GM21825 (cell line): ENCODE results near the gene CRYBG1.
"Not testable (repeated sequence)": the region's sequence is repeated elsewhere in the genome, so short reads cannot be mapped to it uniquely, and the experiment has no call there.

Source experiments
- ATAC-seq: cut with Tn5 transposase; IDR thresholded peaks from one replicate; pipeline ENCODE4 v1.9.1; 2021; ENCODE audit warnings: mild to moderate bottlenecking, moderate library complexity; ENCODE audit not compliant: unreplicated experiment

CRYBG1 gene

DNA sequence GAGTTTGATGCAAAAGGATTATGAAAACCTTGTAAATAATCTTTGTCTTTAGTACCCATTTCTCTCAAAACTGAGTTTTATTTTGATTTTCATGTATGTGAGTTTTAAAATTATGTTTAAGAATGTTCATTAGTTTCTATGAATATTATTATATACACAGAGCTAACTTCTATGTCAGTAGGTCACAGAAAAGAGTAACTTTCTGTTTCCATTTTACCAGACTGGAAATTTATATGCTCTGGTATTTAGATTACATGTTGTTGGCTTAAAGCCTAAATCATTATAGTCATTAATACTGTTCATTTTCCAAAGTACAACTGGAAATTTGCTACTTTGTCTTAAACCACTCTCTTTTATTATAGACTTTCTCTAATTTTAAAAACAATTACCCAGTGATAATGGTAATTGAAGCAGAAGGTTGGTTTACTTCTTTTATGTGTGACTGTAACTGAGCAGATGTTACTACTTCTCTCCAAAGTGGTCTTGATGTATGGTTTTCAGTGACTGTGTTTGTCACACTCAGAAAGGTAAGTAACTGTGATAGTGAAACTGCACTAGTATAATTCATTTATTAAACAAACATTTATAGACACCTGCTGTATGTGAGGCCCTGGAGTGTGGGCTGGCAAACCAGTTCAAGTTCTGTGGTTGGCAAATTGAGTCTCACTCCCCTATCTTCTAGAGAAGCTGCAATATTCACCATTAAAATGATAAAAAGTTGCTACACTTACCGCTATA is 13.2 kb downstream of the CRYBG1 start:
- ATAC-seq, result no peak

DNA sequence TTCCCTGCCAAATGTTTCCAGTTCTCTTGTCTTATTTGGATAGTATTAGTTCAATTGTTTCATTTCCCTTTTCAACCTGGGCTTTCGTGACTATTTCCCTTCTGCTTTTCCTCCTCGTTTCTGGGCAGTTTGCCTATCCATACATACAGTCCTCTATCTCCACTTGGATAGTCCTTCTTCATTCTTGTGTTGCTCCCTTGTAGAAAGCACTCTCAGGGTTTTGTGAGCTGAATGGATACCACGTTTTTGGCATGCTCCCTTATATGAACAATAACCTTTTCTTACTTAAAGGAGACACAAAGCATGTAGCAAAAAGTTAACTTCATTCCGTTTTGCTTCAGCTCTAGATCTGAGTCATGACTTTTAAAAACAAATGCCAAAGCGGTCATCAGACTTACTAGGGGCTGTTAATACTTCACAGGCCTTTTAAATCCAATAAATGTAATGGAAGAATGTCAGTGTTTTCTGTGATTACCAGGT is 16.6 kb downstream of the CRYBG1 start:
- ATAC-seq, result no peak

DNA sequence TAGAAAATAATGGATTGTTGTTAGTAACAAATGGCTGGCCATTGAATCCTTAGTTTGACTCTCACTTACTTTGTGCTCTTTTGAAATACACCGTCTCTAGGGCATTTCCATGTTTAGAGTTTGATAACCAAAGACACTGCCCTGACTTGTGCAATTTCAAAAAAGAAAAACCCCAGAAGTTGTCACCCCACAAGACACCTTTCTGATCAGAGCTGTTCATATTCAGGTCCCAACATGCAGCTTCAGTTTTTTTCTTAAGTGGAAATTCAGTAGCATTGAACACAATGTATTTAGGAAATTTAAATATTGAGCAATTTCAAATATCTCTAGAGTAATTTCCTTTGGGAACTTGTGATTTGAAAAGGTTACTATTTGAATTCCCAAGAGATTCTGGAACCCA is 19.4 kb downstream of the CRYBG1 start:
- ATAC-seq, result no peak

DNA sequence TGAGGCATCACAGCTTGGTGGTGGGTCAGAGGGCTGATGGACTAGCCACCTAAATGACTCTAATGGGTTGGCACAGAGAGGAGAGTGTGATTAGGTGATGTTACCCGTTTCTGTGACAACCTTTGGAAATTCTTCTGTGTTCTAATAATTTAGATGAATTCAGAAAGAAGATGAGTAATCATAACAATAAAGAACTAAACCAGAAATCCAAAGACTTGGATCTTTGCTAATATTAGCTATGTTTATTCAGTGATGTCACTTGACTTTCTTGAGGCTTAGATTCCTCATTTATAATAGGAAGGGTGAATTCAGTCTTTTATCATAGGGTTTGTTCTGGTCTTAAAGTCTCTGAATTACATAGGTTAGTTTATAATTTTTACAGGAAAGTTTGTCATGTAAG is 19.9 kb downstream of the CRYBG1 start:
- no peak for ATAC-seq

DNA sequence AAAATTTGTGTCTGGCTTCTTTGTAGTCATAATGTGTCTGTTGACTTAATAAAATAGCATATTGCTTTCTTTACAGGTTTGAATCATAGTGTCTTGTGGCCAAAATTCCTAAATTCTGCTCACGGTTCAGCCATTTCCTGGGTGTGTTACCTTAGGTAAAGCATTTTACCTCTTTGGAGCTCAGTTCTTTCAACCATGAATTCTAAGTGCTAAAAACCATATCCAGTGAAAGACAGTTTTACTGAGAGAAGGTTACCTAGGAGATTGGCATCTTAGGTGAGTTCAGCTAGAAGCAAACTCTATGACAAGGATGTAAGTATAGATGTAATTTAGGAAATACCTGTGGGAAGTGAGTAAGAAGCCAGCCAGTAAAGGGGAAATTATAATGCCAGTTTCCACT is 20.7 kb downstream of the CRYBG1 start:
- no peak for ATAC-seq

DNA sequence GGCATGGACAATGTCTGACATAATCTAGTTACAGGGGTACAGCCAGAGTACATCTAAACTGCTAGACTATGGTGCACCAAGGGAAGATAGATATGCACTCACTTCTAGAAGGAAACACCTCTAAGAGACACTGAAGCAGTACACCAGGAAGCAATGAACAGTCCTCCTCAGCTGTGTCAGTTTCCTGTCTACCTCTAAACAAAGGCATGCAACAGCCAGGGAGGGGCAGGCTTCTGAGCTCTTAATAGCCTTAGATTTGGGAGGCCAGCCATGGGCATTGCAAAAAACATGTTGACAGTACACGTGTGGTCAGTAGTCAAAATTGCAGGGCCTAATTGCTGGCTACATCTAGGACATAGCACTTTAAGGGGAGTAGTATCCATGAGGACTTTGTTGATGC is 21.4 kb downstream of the CRYBG1 start:
- ATAC-seq, result no peak

DNA sequence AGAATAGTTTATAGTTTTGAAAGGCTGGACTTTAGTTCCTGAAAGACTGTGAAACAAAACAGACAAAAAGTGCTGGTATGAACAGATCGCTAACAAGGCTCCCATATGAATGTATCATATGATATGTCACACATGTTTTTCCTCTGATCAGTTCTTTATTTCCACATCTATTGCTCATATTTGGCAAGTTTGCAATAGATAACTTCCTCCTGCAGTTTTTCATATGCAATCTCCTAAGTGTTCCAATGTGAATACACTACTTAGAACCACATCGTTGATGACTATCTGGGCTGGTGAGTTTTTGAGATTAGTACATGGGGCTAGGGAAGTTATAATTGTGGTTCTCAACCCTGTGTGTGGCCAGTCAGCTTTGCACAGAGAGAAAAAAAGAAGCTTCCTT is 23.1 kb downstream of the CRYBG1 start:
- no peak for ATAC-seq

DNA sequence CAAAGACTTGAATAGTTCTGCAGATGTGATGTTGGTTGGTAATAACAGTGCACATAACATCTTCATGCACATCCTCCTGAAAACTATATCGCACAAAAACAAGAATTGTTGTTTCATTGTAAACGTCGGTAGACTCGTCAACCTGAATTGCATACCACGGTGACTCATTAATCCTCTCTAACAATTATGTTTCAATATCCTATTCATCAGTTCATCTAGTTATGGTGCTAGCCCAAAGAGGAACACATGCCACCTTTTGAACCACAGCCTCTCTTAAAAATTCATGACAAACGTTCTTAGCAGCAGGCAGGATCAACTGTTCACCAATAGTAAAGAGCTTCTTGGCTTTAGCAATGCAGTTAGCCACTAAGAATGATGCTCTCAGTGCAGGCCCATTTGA is 25.0 kb downstream of the CRYBG1 start:
- no peak for ATAC-seq

DNA sequence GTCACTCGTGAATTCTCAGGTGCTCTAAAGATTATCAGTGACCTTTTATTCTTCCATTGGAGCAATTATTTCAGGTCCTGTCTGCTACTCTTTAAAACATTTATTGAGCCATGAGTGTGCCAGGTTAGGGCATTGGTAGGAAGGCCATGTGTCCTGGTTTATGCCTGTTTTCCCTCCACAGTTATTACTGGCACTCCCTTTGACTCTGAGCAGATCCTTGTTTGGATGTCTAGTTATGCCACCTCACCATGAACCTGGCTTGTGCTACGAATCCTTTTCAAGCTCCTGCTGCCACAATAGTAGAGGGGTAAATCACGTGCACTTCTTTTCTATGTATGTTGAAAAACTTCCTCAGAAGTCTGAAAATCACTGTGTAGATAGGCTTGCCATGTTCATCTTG is 27.4 kb downstream of the CRYBG1 start:
- ATAC-seq, result no peak

DNA sequence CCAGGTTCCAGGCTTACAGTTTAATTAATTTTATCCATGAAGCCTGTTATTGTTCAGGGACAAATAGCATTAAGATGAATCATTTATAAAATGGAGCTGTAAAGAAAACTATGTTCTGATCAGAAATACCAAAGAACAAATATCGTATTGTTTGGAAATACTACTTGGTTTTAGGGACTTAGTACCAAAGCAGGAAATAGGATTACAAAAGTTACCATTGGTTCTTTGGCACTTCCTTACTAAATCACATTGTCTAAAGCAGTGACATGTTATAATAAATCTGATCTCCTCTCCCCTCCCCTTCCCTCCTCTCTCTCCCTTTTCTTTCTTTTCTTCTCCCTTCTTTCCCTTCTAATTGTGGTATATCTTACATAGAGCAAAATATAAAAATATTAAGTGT is 29.6 kb downstream of the CRYBG1 start:
- no peak for ATAC-seq

DNA sequence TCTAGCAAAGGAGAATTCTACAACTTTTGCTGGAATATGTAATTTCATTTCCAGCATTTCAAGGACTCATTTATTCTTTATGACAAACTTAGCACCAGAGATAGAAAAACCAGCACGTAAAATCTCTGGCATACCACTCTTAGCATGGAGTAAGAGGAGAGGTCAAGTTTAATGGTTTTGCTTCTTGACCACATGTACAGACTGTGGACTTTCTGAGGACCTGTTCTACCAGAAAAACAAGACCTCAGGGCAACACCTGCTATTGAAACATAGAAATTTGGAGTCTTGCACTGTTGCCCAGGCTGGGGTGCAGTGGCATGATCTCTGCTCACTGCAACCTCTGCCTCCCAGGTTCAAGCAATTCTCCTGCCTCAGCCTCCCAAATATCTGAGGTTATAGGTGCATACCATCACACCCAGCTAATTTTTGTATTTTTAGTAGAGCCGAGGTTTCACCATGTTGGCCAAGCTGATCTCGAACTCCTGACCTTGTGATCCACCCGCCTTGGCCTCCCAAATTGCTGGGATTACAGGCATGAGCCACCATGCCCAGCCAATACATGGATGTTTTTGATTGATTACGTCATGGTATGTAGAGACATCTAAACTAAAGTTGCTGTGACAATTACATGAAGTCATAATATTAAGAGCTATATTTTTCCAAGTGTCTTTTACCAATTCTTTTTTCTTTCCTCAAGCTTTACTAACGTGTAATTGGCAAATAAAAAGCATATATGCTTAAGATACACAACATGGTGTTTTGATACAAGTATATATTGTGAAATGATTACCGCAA is 36.1 kb downstream of the CRYBG1 start:
- ATAC-seq, result no peak

DNA sequence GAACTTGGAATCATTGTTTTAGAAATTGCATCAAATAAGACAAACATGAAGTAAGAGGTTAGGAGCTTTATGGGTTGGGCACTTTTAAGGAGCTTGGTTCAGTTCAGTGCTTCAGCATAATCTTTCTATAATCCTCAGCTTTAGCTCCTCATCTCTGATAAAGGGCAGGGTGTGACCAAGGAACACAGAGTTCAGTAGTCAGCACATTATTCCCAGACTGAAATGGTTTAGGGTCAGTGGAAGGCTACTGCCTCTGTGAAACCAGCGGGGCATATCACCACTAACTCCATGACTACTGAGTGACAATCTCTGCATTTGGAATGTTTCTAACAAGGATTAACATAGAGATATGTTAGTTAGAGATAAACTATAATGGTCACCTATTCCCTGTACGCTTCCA is 36.9 kb downstream of the CRYBG1 start:
- ATAC-seq, result no peak

DNA sequence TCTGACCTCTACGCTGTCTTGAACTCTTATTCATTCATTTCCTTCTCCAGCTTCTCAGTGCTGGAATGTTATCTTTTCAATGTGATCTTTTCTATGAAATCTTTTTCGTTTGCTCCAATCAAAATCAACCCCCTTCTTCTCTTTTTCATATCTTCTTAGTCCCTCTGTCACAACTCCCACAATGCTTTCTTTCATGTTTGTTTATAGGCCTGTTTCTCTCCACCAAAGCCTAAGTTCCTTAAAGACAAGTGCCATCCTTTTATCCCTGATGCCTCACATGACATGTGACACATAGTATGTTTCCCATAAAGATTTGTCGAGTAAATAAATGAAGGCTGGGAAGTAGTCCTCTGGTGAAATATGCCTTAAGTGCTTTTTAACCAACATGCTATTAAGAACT is 38.1 kb downstream of the CRYBG1 start:
- no peak for ATAC-seq

DNA sequence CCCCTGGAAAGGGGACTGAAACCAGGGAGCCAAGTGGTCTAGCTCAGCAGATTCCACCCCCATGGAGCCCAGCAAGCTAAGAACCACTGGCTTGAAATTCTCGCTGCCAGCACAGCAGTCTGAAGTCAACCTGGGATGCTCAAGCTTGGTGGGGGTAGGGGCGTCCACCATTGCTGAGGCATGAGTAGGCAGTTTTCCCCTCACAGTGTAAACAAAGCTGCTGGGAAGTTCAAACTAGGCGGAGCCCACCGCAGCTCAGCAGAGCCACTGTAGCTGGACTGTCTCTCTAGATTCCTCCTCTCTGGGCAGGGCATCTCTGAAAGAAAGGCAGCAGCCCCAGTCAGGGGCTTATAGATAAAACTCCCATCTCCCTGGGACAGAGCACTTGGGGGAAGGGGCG is 44.5 kb downstream of the CRYBG1 start:
- not testable (repeated sequence) for ATAC-seq

DNA sequence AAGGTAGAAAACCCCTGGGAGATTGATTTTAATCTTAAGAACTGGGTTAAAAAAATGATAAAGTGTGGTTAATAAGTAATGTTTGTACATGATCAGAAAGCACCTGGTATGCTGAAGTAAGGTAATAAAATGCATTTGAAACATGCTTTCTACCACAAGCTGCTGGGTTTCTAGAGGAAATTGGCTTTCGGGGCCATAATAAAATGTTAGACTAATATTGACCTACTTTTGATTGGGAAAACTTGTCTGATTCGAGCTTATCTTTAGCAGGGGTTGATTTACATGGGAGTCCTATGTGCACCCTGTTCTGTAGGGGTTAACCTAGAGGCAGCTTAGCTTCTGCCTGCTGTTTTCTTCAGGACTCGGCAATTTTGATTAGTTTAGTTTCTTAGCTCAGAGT is 50.5 kb downstream of the CRYBG1 start:
- no peak for ATAC-seq

DNA sequence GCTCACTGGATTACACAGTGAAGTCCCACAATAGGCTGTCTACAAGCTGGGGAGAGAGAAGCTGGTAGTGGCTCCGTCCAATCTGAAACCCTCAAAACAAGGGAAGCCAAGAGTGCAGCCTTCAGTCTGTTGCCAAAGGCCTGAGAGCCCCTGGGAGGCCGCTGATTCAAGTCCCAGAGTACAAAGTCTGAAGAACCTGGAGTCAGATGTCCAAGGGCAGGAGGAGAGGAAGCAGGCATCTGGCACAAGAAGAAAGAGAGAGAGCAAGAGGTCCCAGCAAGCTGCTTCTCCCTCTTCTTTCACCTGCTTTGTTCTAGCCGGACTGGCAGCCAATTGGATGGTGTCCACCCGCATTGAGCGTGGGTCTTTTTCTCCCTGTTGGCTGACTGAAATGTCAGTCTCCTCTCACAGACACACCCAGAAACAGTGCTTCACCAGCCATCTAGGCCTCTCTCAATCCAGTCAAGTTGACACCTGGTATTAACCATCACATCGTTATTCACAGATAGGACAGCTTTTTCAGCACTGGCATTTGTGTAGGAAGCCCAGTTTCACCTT is 51.2 kb downstream of the CRYBG1 start:
- ATAC-seq, result no peak

DNA sequence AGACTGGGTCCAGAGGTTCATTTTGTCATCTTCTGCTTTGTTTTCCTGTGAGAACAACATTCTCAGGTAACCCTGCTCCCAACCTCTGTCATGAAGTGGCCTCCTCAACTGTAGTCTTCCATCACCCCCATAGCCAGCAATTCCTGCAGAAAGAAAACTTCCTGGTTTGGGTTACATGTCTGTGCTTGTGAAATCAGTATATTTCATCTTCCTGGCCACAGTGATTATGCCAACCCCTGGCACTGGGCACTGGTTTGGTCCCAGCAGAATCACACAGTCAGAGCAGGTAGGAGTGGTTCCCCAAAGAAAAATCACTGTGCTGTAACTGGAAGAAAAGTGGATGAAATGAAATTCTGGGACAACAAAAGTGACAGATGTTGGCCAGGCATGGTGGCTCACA is 52.5 kb downstream of the CRYBG1 start:
- no peak for ATAC-seq

DNA sequence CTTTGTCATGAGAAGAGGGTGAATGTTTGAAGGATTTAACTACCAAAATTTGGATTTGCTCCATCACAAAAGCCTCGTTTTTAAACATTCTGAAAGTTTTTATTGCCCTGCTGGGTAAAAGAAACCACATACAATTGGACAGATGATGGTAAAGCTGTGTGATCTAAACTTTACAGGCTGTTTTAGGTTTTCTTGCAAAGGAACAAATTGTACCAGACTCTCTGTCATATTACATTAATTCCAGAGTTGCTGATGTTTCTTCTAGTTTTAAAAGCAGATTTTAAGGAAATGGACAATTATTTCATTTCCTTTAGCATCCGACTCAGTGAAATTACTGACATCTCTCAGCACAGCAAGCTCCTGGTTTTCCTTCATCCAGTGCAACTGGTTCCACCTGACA is 53.2 kb downstream of the CRYBG1 start:
- ATAC-seq, result no peak

DNA sequence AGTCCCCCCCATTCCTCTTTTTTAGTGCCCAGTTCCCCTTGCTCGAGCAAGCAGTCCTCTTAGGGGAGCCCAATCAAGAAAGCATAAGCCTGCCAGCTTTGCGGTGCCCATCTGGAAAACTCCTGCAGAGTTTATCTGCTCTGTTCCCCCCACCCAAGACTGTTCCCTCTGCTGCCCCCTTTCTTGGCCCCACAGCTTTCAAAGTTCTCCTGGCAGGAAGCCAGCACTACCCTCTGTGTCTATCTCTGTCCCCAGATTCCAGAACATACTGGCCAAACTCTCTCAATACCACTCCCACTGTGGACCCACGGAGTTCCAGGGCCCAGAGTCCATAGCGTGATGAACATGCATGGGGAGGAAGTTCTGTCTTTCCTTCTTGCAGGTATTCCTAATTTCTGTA is 55.4 kb downstream of the CRYBG1 start:
- ATAC-seq, result no peak

DNA sequence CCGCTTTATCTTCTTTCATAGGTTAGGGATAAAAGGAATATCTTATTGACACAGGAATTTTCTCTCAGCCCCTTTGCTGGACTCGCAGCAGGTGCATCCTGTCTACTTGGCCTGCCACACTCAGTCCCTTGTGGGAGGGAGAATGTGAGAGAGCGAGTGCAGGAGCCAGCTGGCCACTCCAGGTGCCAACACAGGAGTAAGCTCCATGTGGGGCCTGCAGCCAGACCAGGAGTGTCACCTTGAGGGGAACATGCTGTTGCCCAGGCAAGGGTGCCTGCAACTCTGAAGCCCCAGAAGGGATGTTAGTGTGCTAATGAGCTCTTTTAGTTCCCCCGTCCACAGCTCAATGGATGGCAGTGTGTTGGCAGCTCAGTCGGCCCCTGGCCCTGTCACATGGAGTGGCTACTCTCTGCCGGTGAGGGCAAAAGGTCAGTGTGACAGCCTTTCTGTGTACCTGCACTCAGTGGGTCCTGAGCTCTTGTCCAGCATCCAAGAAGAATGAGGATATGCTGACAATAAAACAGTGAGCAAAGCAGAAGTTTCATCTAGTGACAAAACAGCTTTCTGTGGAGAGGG is 57.1 kb downstream of the CRYBG1 start:
- no peak for ATAC-seq

DNA sequence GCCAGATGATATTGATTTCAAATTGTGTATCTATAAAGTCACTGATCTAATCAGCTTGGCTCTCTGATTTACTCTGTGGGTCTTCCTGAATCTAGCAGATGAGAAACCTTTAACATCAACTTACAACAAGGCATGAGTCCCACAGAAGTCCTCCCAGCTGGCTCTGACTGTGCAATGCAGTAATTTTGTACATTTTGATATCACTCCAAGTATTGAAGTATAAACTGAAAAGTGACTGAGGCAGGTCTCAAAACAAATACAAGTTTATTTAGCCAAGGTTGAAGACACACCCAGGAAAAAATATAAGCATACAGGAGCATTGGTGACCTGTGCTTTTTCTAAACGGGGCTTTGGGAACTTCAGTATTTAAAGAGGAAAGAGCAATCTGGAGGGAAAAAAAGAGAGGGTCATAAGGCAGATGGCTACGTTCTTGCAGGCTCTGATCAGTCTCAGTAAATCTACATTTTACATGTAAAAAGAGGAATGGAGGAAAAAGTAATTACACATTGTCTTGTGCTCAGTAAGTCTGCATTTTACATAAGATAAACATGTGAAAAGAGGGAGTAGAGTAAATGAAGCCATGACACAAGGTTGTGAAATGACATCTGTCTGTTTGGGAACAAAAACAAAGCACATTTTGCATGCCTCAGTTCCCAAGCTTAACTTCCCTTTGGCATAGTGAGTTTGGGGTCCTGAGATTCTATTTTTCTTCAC is 59.5 kb downstream of the CRYBG1 start:
- no peak for ATAC-seq
